HepG2 (cell line): ENCODE data around the gene ARRDC3. TPM values are rescaled to one million over a fixed set of nuclear protein-coding genes. Genes with fewer than 3 reads are reported as not detected.

Experiments
- ARID4A ChIP-seq: sonication (generic); formaldehyde crosslinking; IDR thresholded peaks from 2 replicates; pipeline ENCODE4 v1.5.0; 2020; ENCODE audit warnings: mild to moderate bottlenecking, missing genetic modification reagents, borderline replicate concordance
- FOXA1 ChIP-seq, 2 experiments: fragments of 450-650 bp in 1 of 2; sonication (generic) in 1 of 2; formaldehyde crosslinking in 1 of 2; IDR thresholded peaks; 2 replicates each; pipeline versions ENCODE4 v1.4.0 to v1.6.1; 2016 to 2020; ENCODE audit warnings: missing genetic modification reagents in 1 of 2
- FOXO1 ChIP-seq: sonication (generic); formaldehyde crosslinking; IDR thresholded peaks from 2 replicates; pipeline ENCODE4 v1.4.0; 2020; ENCODE audit warnings: missing genetic modification reagents
- MED1 ChIP-seq: sonication (generic); formaldehyde crosslinking; IDR thresholded peaks from 2 replicates; pipeline ENCODE4 v1.4.0; 2020; ENCODE audit warnings: missing genetic modification reagents
- MEIS2 ChIP-seq: sonication (generic); formaldehyde crosslinking; IDR thresholded peaks from 2 replicates; pipeline ENCODE4 v1.9.0; 2021; ENCODE audit warnings: mild to moderate bottlenecking, missing genetic modification reagents
- PHF8 ChIP-seq: sonication (generic); formaldehyde crosslinking; IDR thresholded peaks from 2 replicates; pipeline ENCODE4 v1.5.0; 2020; ENCODE audit warnings: missing genetic modification reagents
- RBM22 ChIP-seq: fragments of 200-400 bp; formaldehyde crosslinking; optimal IDR thresholded peaks from 2 replicates; pipeline ENCODE3; 2017; ENCODE audit warnings: mild to moderate bottlenecking, low read length, moderate library complexity
- SALL1 ChIP-seq: sonication (generic); formaldehyde crosslinking; IDR thresholded peaks from 2 replicates; pipeline ENCODE4 v1.8.0; 2022; ENCODE audit warnings: mild to moderate bottlenecking, missing genetic modification reagents
- SP1 ChIP-seq, 2 experiments: fragments of 450-650 bp in 1 of 2; sonication (generic) in 1 of 2; formaldehyde crosslinking in 1 of 2; IDR thresholded peaks; 2 replicates each; pipeline versions ENCODE4 v1.4.0 to v1.6.1; 2016 to 2020; ENCODE audit warnings: missing genetic modification reagents in 1 of 2
- SP5 ChIP-seq: IDR thresholded peaks from 2 replicates; pipeline ENCODE4 v1.6.1; 2016; ENCODE audit warnings: low read depth, borderline replicate concordance
- TAF1 ChIP-seq: sonication (generic); formaldehyde crosslinking; IDR thresholded peaks from 2 replicates; pipeline ENCODE4 v1.4.0; 2020; ENCODE audit warnings: missing genetic modification reagents
- TOPORS ChIP-seq: sonication (generic); formaldehyde crosslinking; IDR thresholded peaks from 2 replicates; pipeline ENCODE4 v1.8.0; 2023; ENCODE audit warnings: mild to moderate bottlenecking, missing genetic modification reagents
- ZSCAN29 ChIP-seq: sonication (generic); formaldehyde crosslinking; conservative IDR thresholded peaks from 2 replicates; pipeline ENCODE4 v1.4.0; 2020; ENCODE audit warnings: mild to moderate bottlenecking, missing genetic modification reagents
- polyA plus RNA-seq, 8 experiments: library from polyadenylated mRNA; depleted of rRNA in 3 of 8; stranded (reverse) in 7 of 8; unstranded in 1 of 8; fragments of >200 nt; fragmentation: Illumina TruSeq in 4 of 8; extraction: Trizol in 4 of 8; gene quantifications; 2 replicates each; pipeline versions ENCODE4 v1.2.1 to v1.2.3, GENCODE V29; 2011 to 2016; ENCODE audit warnings: low read depth in 4 of 8, missing spikeins in 1 of 8, mixed read lengths in 1 of 8; ENCODE audit not compliant: insufficient read depth in 1 of 8
- total RNA-seq, 5 experiments: library from RNA; depleted of rRNA; stranded (reverse); fragments of >200 nt; fragmentation: Illumina TruSeq; extraction: Trizol; gene quantifications; 2 replicates each; pipeline ENCODE4 v1.2.3, GENCODE V29; 2016; ENCODE audit warnings: low read depth in 1 of 5
- TF ChIP-seq, protein P1 (sequence below): sonication (generic); formaldehyde crosslinking; IDR thresholded peaks from 2 replicates; pipeline ENCODE4 v1.4.0; 2020; ENCODE audit warnings: missing genetic modification reagents
- TF ChIP-seq, protein P2 (sequence below): sonication (generic); formaldehyde crosslinking; IDR thresholded peaks from 2 replicates; pipeline ENCODE4 v1.9.0; 2021; ENCODE audit warnings: mild to moderate bottlenecking, missing genetic modification reagents

ARRDC3 gene
- total and polyA plus RNA-seq, 2 of the 13 experiments (the other 11 are each of a cell fraction or from before 2014, with no cell fraction given), result 3.4 to 24.4 TPM

DNA sequence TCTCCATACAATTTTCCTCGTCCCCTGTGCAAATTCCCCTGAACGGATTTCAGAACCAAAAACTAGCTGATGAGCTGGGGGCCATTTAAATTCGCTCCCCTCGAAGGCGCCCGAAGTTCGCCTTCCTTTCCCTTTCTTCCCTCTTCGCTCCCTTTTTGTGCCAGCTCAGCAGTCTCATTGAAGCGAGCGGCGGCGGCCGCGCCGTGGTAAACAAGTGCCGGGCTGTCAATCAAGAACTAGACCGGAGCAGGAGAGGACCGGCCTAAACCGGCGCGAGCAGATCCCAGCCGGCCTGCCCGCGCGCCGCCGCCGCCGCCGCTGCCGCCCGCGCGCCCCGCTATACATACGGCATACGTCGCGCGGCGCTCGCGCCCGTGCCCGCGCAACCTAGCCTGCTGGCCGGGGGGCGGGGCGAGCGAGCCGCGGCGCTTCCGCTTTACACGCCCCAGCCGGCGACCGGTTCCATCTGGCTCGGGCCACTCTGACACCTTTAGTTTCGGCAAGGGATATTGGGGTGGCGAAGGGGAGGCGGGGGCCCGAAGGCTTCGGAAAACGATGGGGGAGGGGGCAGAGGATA is 3.1 kb downstream of the ARRDC3 start (continued):
- TF ChIP-seq, protein P1, sequence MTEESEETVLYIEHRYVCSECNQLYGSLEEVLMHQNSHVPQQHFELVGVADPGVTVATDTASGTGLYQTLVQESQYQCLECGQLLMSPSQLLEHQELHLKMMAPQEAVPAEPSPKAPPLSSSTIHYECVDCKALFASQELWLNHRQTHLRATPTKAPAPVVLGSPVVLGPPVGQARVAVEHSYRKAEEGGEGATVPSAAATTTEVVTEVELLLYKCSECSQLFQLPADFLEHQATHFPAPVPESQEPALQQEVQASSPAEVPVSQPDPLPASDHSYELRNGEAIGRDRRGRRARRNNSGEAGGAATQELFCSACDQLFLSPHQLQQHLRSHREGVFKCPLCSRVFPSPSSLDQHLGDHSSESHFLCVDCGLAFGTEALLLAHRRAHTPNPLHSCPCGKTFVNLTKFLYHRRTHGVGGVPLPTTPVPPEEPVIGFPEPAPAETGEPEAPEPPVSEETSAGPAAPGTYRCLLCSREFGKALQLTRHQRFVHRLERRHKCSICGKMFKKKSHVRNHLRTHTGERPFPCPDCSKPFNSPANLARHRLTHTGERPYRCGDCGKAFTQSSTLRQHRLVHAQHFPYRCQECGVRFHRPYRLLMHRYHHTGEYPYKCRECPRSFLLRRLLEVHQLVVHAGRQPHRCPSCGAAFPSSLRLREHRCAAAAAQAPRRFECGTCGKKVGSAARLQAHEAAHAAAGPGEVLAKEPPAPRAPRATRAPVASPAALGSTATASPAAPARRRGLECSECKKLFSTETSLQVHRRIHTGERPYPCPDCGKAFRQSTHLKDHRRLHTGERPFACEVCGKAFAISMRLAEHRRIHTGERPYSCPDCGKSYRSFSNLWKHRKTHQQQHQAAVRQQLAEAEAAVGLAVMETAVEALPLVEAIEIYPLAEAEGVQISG (CRISPR knock-in tag), result peak; percentile 63; the same call in 1 of the 2 replicates
- TF ChIP-seq FOXO1 (CRISPR knock-in tag) (peak; percentile 99), SP5 (CRISPR knock-in tag) (peak; percentile 29; the same call in 1 of the 2 replicates), FOXA1 (IDR thresholded peaks at IDR 0.05) (no peak), FOXA1 (CRISPR knock-in tag; IDR thresholded peaks at IDR 0.05) (peak; percentile 88), TAF1 (CRISPR knock-in tag) (peak; percentile 39; the same call in 1 of the 2 replicates), MEIS2 (CRISPR knock-in tag) (peak; percentile 98), PHF8 (peak; percentile 50), SALL1 (peak; percentile 78), MED1 (CRISPR knock-in tag) (peak; percentile 42), TOPORS (CRISPR knock-in tag) (0 out of 2 replicates have a peak, but pooled peaks have one; percentile 34), ZSCAN29 (no peak), ARID4A (CRISPR knock-in tag) (peak; percentile 72; the same call in 1 of the 2 replicates), RBM22 (no peak), SP1 (IDR thresholded peaks at IDR 0.05) (no peak), SP1 (CRISPR knock-in tag; IDR thresholded peaks at IDR 0.05) (peak; percentile 79)
- TF ChIP-seq, protein P2, sequence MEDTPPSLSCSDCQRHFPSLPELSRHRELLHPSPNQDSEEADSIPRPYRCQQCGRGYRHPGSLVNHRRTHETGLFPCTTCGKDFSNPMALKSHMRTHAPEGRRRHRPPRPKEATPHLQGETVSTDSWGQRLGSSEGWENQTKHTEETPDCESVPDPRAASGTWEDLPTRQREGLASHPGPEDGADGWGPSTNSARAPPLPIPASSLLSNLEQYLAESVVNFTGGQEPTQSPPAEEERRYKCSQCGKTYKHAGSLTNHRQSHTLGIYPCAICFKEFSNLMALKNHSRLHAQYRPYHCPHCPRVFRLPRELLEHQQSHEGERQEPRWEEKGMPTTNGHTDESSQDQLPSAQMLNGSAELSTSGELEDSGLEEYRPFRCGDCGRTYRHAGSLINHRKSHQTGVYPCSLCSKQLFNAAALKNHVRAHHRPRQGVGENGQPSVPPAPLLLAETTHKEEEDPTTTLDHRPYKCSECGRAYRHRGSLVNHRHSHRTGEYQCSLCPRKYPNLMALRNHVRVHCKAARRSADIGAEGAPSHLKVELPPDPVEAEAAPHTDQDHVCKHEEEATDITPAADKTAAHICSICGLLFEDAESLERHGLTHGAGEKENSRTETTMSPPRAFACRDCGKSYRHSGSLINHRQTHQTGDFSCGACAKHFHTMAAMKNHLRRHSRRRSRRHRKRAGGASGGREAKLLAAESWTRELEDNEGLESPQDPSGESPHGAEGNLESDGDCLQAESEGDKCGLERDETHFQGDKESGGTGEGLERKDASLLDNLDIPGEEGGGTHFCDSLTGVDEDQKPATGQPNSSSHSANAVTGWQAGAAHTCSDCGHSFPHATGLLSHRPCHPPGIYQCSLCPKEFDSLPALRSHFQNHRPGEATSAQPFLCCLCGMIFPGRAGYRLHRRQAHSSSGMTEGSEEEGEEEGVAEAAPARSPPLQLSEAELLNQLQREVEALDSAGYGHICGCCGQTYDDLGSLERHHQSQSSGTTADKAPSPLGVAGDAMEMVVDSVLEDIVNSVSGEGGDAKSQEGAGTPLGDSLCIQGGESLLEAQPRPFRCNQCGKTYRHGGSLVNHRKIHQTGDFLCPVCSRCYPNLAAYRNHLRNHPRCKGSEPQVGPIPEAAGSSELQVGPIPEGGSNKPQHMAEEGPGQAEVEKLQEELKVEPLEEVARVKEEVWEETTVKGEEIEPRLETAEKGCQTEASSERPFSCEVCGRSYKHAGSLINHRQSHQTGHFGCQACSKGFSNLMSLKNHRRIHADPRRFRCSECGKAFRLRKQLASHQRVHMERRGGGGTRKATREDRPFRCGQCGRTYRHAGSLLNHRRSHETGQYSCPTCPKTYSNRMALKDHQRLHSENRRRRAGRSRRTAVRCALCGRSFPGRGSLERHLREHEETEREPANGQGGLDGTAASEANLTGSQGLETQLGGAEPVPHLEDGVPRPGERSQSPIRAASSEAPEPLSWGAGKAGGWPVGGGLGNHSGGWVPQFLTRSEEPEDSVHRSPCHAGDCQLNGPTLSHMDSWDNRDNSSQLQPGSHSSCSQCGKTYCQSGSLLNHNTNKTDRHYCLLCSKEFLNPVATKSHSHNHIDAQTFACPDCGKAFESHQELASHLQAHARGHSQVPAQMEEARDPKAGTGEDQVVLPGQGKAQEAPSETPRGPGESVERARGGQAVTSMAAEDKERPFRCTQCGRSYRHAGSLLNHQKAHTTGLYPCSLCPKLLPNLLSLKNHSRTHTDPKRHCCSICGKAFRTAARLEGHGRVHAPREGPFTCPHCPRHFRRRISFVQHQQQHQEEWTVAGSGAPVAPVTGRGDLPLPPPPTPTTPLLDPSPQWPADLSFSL (CRISPR knock-in tag), result no peak
